Lower leg skin (tissue), 4 donors: Measurements from ENCODE around the gene EPB41L4B. TPM values are rescaled to one million over a fixed set of nuclear protein-coding genes. Genes with fewer than 3 reads are reported as not detected.

Source experiments
- DNase-seq, 2 donors: peaks; one replicate each; pipeline ENCODE4 v3.0.0-alpha.2; 2019; ENCODE audit warnings: low spot score in 2 of 2
- H3K4me3 ChIP-seq: fragments of 200-600 bp; sonication (generic); 2 replicates; pipeline ENCODE4 v1.5.1; 2017; ENCODE audit warnings: mild to moderate bottlenecking, low read depth; ENCODE audit not compliant: poor library complexity, severe bottlenecking
- POLR2A ChIP-seq, 2 donors: fragments of 450-650 bp; IDR thresholded peaks; one replicate each; pipeline ENCODE4 v1.6.1; 2016 to 2017; ENCODE audit warnings: antibody characterized with exemption in 2 of 2, mild to moderate bottlenecking in 1 of 2, moderate library complexity in 1 of 2
- WGBS, 2 donors: methylation state at CpG; one replicate each; pipeline ENCODE4 v1.1.5; 2018; 5-methylcytosine and 5-hydroxymethylcytosine counted together
- intact Hi-C: fragments of 100-400 bp; cut with DNase I; formaldehyde crosslinking; loops from one replicate; pipeline ENCODE4 v1.15.0; 2023; ENCODE audit warnings: low total_unique reads
- total RNA-seq, 4 donors: library from RNA; depleted of rRNA; stranded (reverse); fragments of >200 nt; gene quantifications; one replicate each; pipeline ENCODE4 v1.1.0, GENCODE V29; 2016
- TF ChIP-seq, protein P1 (sequence below), 3 donors: fragments of 450-650 bp; IDR thresholded peaks; one replicate each; pipeline ENCODE4 v1.5.1; 2016; ENCODE audit warnings: antibody characterized with exemption in 3 of 3, mild to moderate bottlenecking in 3 of 3, moderate library complexity in 2 of 3

EPB41L4B gene
- total RNA-seq, 4 donors from 2014 or later: 15.4 to 31.6 (median 21.6) TPM

DNA sequence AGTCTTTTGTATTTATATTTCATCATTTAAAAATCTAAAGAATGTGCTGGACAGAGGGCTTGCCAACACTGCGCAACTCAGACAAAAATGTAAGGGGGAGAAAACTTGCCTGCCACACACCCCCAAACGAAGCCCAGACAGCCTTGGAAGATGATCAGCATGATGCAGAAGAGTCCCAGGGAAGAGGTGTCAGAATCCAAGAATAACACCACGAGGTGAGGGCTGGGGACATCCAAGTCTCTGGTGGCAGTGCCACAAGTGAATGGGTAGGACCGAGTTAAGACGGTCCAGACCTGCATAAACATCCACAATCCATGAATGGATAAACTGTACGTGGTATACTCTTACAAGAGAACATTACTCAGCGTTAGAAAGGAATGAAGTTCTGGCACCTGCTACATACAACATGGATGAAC is 10.4 kb downstream of the EPB41L4B start:
- no peak for DNase-seq
- intact Hi-C loops: no loop called here
- TF ChIP-seq, protein P1, sequence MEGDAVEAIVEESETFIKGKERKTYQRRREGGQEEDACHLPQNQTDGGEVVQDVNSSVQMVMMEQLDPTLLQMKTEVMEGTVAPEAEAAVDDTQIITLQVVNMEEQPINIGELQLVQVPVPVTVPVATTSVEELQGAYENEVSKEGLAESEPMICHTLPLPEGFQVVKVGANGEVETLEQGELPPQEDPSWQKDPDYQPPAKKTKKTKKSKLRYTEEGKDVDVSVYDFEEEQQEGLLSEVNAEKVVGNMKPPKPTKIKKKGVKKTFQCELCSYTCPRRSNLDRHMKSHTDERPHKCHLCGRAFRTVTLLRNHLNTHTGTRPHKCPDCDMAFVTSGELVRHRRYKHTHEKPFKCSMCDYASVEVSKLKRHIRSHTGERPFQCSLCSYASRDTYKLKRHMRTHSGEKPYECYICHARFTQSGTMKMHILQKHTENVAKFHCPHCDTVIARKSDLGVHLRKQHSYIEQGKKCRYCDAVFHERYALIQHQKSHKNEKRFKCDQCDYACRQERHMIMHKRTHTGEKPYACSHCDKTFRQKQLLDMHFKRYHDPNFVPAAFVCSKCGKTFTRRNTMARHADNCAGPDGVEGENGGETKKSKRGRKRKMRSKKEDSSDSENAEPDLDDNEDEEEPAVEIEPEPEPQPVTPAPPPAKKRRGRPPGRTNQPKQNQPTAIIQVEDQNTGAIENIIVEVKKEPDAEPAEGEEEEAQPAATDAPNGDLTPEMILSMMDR (IDR thresholded peaks at IDR 0.05): no peak
- TF ChIP-seq POLR2A (IDR thresholded peaks at IDR 0.05): no peak
- WGBS, 2 donors: 55 to 61% methylated on average over 7 of the region's 7 CpGs
- no peak overlapping the region for H3K4me3 ChIP-seq

DNA sequence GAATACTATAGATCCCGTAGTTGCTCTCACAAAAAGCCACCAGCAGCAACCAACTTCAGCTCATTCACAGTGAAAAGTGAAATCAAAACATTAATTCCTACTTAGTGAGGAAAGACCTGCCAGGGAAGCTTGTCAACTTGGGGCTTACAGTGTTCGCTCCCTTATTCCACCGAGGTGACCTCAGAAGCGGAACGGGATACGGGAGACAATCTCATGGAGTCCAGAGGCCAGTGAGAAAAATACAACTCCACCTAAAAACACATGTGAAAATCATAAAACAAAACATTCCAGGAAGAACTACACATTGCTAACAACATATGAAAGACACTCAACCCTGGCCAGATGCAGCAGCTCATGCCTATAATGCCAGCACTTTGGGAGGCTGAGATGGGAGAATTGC is 11.6 kb downstream of the EPB41L4B start:
- intact Hi-C loops: no loop called here
- TF ChIP-seq, protein P1 (IDR thresholded peaks at IDR 0.05): no peak
- TF ChIP-seq POLR2A (IDR thresholded peaks at IDR 0.05): no peak
- WGBS, 2 donors: 84 to 88% methylated on average over 6 of the region's 6 CpGs

DNA sequence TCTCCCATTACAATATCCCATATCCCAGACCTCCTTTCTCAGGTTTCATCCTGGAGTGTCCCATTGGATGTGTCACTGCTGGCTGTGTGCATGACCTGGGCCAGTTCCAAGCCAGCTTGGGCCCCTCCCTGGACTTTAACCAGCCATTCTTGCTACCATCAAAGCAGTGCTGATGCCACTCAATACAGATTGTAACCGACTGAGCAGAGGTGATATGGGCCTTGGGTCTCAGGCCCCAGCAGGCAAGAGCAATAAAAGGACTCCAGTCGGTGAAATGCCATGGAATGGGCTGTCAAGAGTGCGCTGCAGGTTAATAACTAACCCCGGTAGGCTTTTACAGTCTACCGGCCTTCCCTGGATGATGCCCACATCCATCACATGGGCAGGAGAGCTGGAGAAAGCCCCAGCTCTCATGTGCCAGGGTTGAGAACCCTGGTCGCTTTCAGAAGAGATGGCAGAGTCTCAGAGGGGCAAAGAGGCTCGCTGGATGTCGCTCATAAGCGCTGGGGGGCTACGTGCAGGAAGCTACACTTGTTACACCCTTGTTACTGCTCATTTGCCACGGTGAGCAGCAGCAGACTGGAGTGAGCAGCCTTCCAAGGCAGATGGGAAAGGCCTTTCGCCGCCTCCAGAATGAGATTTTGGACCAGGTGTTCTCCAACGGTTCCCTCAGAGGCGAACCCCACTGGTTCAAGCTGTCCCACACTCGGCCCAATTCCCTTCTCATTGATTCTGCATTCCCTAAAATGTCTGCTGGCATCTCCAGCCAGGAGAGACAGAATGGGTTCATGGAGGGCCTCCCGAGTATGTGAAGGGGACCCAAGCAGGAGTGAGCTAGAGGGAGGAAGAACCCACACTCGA is 13.2 kb downstream of the EPB41L4B start:
- intact Hi-C loops: no loop called here
- no peak for DNase-seq
- no peak for TF ChIP-seq POLR2A (IDR thresholded peaks at IDR 0.05)
- TF ChIP-seq, protein P1 (IDR thresholded peaks at IDR 0.05): no peak
- WGBS, 2 donors: 86 to 89% methylated on average over 16 to 18 of the region's 18 CpGs
- no peak overlapping the region for H3K4me3 ChIP-seq

More for the DNA sequence above, 11.6 kb downstream of the EPB41L4B start:
- H3K4me3 ChIP-seq: no peak overlapping the region
- no peak for DNase-seq

DNA sequence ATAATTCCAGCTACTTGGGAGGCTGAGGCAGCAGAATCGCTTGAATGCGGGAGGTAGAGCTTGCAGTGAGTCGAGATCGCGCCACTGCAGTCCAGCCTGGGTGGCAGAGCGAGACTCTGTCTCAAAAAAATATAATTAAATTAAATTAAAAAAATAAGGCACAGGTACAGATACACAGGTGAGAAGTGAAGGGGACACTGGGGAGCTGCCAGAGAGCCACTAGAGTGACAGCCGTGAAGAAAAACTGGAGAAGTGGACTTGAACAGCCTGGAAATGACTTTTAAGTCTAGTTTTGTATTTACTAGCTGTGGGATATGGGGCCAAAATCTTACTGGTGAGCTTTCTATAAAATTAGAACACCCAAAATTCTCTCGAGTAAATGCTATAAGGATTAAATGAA is 15.1 kb downstream of the EPB41L4B start:
- no peak for DNase-seq
- 96% methylated on average over 8 of the region's 8 CpGs for WGBS, 2 donors
- TF ChIP-seq POLR2A (IDR thresholded peaks at IDR 0.05): no peak
- TF ChIP-seq, protein P1 (IDR thresholded peaks at IDR 0.05): no peak
- no peak overlapping the region for H3K4me3 ChIP-seq
- intact Hi-C loops: no loop called here

- TF ChIP-seq POLR2A (IDR thresholded peaks at IDR 0.05): no peak
- TF ChIP-seq, protein P1 (IDR thresholded peaks at IDR 0.05): no peak
- intact Hi-C loops: no loop called here
- 62 to 84% methylated on average over 3 of the region's 3 CpGs for WGBS, 2 donors
- DNase-seq: no peak
- H3K4me3 ChIP-seq: no peak overlapping the region
Measured at GRCh38 chr9:109304347-109304746, 16.5 kb downstream of the EPB41L4B start.
